NCI-H748 (cell line): ENCODE measurements around the gene MRPL38.
"Not testable (repeated sequence)": the region's sequence is repeated elsewhere in the genome, so short reads cannot be mapped to it uniquely, and the experiment has no call there.

Experiments used
- DNase-seq: peaks from one replicate; lab custom pipeline; 2025; ENCODE audit not compliant: unreplicated experiment; lab: John Stamatoyannopoulos, UW

MRPL38 gene

GRCh38 chr17:75876938-75877751 is 27.5 kb downstream of the MRPL38 start:
- DNase-seq: no peak

- no peak for DNase-seq
These were observed 28.3 kb downstream of the MRPL38 start for GRCh38 chr17:75876190-75876937.

GRCh38 chr17:75875940-75876189 is 28.8 kb downstream of the MRPL38 start:
- DNase-seq: no peak

- no peak for DNase-seq
These were observed 29.3 kb downstream of the MRPL38 start for GRCh38 chr17:75875182-75875939.

- no peak for DNase-seq
These were observed 30.1 kb downstream of the MRPL38 start for GRCh38 chr17:75874323-75875181.

- DNase-seq: no peak
These were observed 30.9 kb downstream of the MRPL38 start for GRCh38 chr17:75873587-75874322.

- DNase-seq: peak; percentile 33
These were observed 32.0 kb downstream of the MRPL38 start for GRCh38 chr17:75872434-75873351.

GRCh38 chr17:75870228-75870627 is 34.5 kb downstream of the MRPL38 start:
- DNase-seq: not testable (repeated sequence)

GRCh38 chr17:75869282-75870141 is 35.2 kb downstream of the MRPL38 start:
- peak; percentile 13 for DNase-seq

GRCh38 chr17:75868730-75869281 is 35.9 kb downstream of the MRPL38 start:
- DNase-seq: not testable (repeated sequence)

- DNase-seq: not testable (repeated sequence)
These were observed 39.1 kb downstream of the MRPL38 start for GRCh38 chr17:75865404-75866188.

GRCh38 chr17:75864887-75865286 is 39.8 kb downstream of the MRPL38 start:
- not testable (repeated sequence) for DNase-seq

GRCh38 chr17:75864448-75864871 is 40.2 kb downstream of the MRPL38 start:
- no peak for DNase-seq

GRCh38 chr17:75861927-75862317 is 42.8 kb downstream of the MRPL38 start:
- no peak for DNase-seq

- DNase-seq: not testable (repeated sequence)
These were observed 45.3 kb downstream of the MRPL38 start for GRCh38 chr17:75859358-75859757.

- peak; percentile 30 for DNase-seq
These were observed 48.5 kb downstream of the MRPL38 start for GRCh38 chr17:75856062-75856756.
